ENCODE results near the gene LRRC8C. TPM values are rescaled to one million over a fixed set of nuclear protein-coding genes. Genes with fewer than 3 reads are reported as not detected.

The LRRC8C gene
- total RNA-seq, 4 donors from 2014 or later = 4.3 to 6.2 (median 5.7) TPM

- WGBS, 2 donors = 91 to 94% methylated on average over 5 of the region's 5 CpGs
- no peak overlapping the region for H3K4me3 ChIP-seq (ENCODE audit: low read depth, poor library complexity, severe bottlenecking)
- no peak for TF ChIP-seq CTCF (IDR thresholded peaks at IDR 0.05)
- DNase-seq (ENCODE audit: low spot score in 2 of 2) = no peak
- intact Hi-C loops (cut with DNase I; ENCODE audit: low total_unique reads) = no loop called here
Measured at GRCh38 chr1:89736937-89737733, 104.2 kb downstream of the LRRC8C start.

- intact Hi-C loops (cut with DNase I; ENCODE audit: low total_unique reads) = no loop called here
- TF ChIP-seq POLR2A (IDR thresholded peaks at IDR 0.05) = no peak
- TF ChIP-seq CTCF (IDR thresholded peaks at IDR 0.05) = no peak
- WGBS, 2 donors = 77 to 82% methylated on average over 10 of the region's 10 CpGs
- no peak for DNase-seq (ENCODE audit: low spot score in 2 of 2)
- no peak overlapping the region for H3K4me3 ChIP-seq (ENCODE audit: low read depth, poor library complexity, severe bottlenecking)
Measured at GRCh38 chr1:89737985-89738510, 105.1 kb downstream of the LRRC8C start.

GRCh38 chr1:89739013-89739843 lies 106.3 kb downstream of the LRRC8C start:
- intact Hi-C loops (cut with DNase I; ENCODE audit: low total_unique reads) = no loop called here

GRCh38 chr1:89739844-89740216 lies 106.9 kb downstream of the LRRC8C start:
- WGBS, 2 donors = 84 to 96% methylated on average over 1 of the region's 1 CpG
- no peak for DNase-seq (ENCODE audit: low spot score in 2 of 2)
- intact Hi-C loops (cut with DNase I; ENCODE audit: low total_unique reads) = no loop called here
- TF ChIP-seq POLR2A (IDR thresholded peaks at IDR 0.05) (no peak), CTCF (IDR thresholded peaks at IDR 0.05) (no peak)
- H3K4me3 ChIP-seq (ENCODE audit: low read depth, poor library complexity, severe bottlenecking) = no peak overlapping the region

More at GRCh38 chr1:89739013-89739843, 106.3 kb downstream of the LRRC8C start:
- WGBS, 2 donors = 42 to 46% methylated on average over 10 of the region's 10 CpGs
- H3K4me3 ChIP-seq (ENCODE audit: low read depth, poor library complexity, severe bottlenecking) = no peak overlapping the region
- DNase-seq (ENCODE audit: low spot score in 2 of 2) = peak in 1 of 2 donors; percentile 69
- no peak for TF ChIP-seq POLR2A (IDR thresholded peaks at IDR 0.05)

- whole genome bisulfite sequencing, 2 donors = 61 to 65% methylated on average over 4 of the region's 4 CpGs
- TF ChIP-seq POLR2A (IDR thresholded peaks at IDR 0.05) (no peak), CTCF (IDR thresholded peaks at IDR 0.05) (no peak)
- intact Hi-C loops (cut with DNase I; ENCODE audit: low total_unique reads) = no loop called here
- no peak for DNase-seq (ENCODE audit: low spot score in 2 of 2)
- H3K4me3 ChIP-seq (ENCODE audit: low read depth, poor library complexity, severe bottlenecking) = no peak overlapping the region
Measured at GRCh38 chr1:89743788-89744187, 110.9 kb downstream of the LRRC8C start.
